GM20000 (cell line): ENCODE data around the gene UVRAG.

Source experiments
- DNase-seq: peaks from one replicate; pipeline ENCODE4 v3.0.0; 2012; ENCODE audit warnings: low spot score
- TF ChIP-seq, protein P1 (sequence below): IDR thresholded peaks from 2 replicates; pipeline ENCODE4 v1.5.1; 2012; ENCODE audit warnings: mild to moderate bottlenecking, control low read depth; ENCODE audit errors: extremely low read depth, missing control alignments

The UVRAG gene

DNA sequence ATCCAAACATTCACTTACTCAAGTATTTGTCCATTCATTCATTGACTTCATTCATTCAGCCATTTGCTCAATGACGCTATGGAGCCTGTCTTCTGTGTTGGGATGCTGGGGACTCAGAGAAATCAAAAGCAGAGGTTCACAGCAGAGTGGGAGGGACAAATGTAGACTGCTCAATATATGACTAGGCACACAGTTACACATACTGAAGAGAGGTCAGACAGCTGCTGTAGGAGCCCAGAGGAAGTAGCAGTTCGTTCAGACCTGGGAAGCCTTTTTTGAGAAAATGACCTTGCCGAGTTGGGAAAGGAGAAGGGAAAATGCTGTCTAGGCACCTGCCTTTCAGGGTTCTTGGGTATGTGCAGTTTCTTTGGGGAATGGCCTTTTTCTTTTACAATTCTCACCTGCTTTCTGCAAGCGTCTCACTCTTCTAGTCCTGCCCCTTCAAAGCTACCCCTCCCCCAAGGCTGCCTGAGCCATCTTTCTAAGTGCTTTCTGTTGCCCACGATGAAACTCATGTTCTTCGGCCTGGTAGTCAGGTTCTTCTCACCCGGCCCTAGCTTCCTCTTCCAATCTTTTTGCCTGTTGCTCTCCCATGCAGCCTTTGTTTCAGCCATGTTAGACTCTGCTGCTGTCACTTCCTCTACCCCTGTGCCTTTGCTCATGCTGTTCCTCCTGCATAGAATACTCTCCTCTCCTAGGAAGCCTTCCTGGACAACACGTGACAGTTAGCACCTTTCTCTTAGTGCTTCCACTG, 4.2 kb upstream of the UVRAG start:
- DNase-seq, result peak; percentile 52
- TF ChIP-seq, protein P1, sequence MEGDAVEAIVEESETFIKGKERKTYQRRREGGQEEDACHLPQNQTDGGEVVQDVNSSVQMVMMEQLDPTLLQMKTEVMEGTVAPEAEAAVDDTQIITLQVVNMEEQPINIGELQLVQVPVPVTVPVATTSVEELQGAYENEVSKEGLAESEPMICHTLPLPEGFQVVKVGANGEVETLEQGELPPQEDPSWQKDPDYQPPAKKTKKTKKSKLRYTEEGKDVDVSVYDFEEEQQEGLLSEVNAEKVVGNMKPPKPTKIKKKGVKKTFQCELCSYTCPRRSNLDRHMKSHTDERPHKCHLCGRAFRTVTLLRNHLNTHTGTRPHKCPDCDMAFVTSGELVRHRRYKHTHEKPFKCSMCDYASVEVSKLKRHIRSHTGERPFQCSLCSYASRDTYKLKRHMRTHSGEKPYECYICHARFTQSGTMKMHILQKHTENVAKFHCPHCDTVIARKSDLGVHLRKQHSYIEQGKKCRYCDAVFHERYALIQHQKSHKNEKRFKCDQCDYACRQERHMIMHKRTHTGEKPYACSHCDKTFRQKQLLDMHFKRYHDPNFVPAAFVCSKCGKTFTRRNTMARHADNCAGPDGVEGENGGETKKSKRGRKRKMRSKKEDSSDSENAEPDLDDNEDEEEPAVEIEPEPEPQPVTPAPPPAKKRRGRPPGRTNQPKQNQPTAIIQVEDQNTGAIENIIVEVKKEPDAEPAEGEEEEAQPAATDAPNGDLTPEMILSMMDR, result no peak

DNA sequence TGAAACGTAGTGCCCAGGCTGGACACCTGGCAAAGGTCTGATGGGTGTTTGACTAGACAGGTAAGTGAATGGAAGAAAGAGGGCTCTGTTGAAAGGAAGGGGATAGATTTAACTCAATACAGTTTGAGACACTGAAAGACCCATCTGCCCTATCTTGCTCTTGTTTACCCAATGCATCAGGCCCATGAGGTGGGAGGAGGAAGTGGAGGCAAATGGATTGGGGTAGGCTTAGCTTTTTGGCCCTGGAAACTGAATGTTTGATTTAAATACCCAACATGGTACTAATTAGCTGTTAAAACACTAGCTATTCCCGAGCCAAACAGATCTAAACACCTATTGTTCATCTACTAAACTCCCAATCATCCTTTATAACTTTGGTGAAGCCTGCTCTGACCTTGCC, 3.5 kb upstream of the UVRAG start:
- TF ChIP-seq, protein P1, result no peak
- DNase-seq, result no peak

DNA sequence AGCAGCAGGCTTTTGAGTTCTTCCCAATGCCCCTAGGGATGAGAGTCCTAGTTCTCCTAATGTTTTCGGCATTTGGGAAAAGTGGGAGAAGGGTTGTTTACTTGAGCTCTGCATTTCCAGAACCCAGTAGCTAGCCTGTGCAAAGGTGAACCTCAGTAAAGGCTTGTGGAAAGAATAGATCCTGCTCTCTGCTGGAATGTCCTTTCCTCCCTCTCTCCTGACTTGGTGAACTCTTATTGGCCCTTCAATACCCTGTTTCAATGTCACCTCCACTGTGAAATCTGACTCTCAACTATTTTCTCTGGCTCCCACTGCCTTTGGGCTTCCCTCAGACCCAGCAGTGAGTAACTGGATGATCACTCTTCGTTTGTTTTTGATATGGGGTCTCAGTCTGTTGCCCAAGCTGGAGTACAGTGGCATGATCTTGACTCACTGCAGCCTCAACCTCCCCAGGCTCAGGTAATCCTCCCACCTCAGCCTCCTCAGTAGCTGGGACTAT, 2.4 kb upstream of the UVRAG start:
- TF ChIP-seq, protein P1, result no peak
- DNase-seq, result no peak

DNA sequence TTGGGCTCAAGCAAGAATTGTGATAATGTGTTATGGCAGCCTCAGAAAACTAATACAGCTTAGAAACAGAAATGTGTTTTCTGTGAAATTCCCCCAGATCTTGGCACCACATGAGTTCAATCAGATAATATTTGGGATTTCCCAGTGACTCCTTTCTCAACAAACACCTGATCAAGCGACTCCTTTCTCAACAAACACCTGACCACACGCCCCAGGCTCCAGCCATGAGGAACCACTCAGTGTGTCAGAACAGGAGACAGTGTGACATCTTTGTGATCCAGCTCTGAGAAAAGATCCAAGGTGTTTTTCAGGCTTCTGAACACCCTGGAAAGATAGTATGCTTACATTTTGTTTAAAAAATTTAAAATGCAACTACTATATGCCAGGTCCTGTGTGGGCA, 1.9 kb upstream of the UVRAG start:
- TF ChIP-seq, protein P1, result no peak
- no peak for DNase-seq

DNA sequence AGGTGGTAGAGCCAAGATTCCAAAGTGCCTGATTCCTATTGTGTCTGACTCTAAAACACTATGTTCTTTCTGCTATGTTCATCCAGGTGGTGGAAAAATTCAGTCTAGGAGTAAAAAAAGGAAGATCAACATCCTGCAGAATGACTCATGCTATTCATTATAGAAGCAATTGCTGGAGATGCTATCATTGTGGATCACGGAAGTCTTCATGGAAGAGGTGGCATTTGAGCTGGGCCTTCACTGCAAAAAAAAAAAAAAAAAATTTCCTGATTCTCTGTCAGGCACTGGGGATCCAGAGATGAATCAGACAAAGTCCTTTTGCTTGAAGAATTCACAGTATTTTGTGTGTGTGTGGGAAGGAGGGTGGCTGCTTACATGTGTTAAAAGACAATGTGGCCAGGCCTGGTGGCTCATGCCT, 1.4 kb upstream of the UVRAG start:
- TF ChIP-seq, protein P1, result no peak
- no peak for DNase-seq

DNA sequence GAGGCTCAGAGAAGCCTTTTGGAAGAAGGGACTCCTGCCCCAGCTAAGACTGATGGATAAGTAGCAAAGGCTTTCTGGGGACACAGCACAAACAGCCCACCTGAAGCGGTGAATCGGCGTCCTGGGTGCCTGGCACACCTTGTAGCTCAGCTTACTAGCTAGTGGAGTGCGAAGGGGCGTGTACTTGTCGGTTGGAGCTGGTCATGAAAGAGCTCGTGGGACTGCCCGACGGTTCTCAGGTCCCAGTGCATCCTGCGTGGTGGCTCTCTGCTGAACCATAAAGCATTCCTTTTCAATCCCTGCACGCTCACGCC, 690 bp upstream of the UVRAG start:
- TF ChIP-seq, protein P1, result no peak
- DNase-seq, result no peak

DNA sequence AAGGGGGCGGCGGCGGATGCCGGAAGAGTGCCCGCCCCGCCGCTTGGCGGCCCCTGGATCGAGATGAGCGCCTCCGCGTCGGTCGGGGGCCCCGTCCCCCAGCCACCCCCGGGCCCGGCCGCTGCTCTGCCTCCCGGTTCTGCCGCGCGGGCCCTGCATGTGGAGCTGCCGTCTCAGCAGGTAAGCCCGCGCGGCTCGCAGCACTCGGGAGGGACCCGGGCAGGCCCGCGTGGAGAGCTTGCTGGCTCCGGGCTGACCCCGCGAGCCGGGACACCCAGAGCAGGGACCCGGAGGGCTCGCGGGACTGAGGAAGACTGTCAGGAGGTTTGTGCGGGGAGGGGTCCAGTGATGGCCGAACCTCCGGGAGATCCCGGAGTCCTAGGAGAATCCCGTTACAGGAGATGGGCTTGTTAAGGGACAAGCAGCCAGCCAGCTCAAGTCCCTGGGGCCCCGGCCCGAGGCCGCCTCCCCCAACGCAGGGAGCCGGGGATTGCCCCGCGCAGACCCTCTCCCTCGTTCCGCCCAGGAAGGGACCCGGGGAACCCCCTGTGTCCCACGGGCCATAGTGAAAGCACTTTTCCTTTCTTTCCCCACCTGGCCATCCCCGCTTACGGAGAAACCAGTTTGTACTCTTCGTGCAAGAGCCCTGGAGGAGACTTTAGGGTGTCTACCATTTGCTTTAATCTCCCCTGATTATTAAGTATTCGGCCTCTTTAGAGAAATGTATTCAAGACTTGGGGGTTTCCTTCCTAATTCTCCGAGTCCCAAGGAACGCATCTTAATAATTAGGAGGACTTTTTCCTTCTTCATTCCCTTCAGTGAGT, 547 bp downstream of the UVRAG start:
- TF ChIP-seq, protein P1, result no peak
- peak; percentile 38 for DNase-seq
